HepG2 (cell line): Measurements from ENCODE around the gene CPOX. TPM values are rescaled to one million over a fixed set of nuclear protein-coding genes. Genes with fewer than 3 reads are reported as not detected.

Source experiments
- ATAC-seq: fragments of 200-7000 bp; cut with Tn5 transposase; 3 replicates; pipeline ENCODE4 v1.9.1; 2020; ENCODE audit warnings: mild to moderate bottlenecking, moderate library complexity
- BruUV-seq: library from RNA; stranded (reverse); fragments of 400-500 nt; replicated peaks from 2 replicates; lab custom pipeline; 2021; lab: Mats Ljungman, UMichigan
- CTCF ChIA-PET: fragments of 300-600 bp; formaldehyde crosslinking; extraction: SDS; loops from one replicate; lab custom pipeline; 2021; ENCODE audit warnings: low total read pairs, inconsistent platforms, low intra/inter-chr PET ratio; lab: Yijun Ruan, JAX
- POLR2A ChIA-PET: fragments of 350-600 bp; sonication (Branson Sonifier 250); formaldehyde crosslinking; loops from one replicate; lab custom pipeline; 2020; ENCODE audit warnings: antibody characterized with exemption, inconsistent platforms; lab: Yijun Ruan, JAX
- DNase-seq: peaks from one replicate; pipeline ENCODE4 v3.0.0-alpha.2; 2015; ENCODE audit warnings: low spot score
- FAIRE-seq: peaks from 3 replicates; lab custom pipeline; 2011; peaks lifted over from hg19 to GRCh38; lab: Jason Lieb, UNC
- H2AFZ ChIP-seq: one replicate; pipeline ENCODE4 v1.6.1; 2011; ENCODE audit warnings: low read length, inconsistent platforms
- H3K27ac ChIP-seq: fragments of 300-600 bp; 3 replicates; pipeline ENCODE4 v1.8.0; 2011; ENCODE audit warnings: mixed run types, mild to moderate bottlenecking, mixed read lengths, low read length, inconsistent platforms; ENCODE audit not compliant: insufficient read depth; ENCODE audit errors: extremely low read length
- H3K27me3 ChIP-seq, 2 experiments: fragments of 200-600 bp in 1 of 2; 2 replicates in 1 of 2; 3 replicates in 1 of 2; pipeline versions ENCODE4 v1.6.0 to v1.8.0; 2011; ENCODE audit warnings: low read length in 2 of 2, mild to moderate bottlenecking in 2 of 2, moderate library complexity in 2 of 2, inconsistent platforms in 1 of 2; ENCODE audit not compliant: insufficient read depth in 2 of 2, control insufficient read depth in 1 of 2
- H3K36me3 ChIP-seq, 2 experiments: fragments of 200-600 bp in 1 of 2; replicated peaks in 1 of 2; 2 replicates in 1 of 2; 3 replicates in 1 of 2; pipeline versions ENCODE4 v1.5.1 to v1.8.0; 2011; ENCODE audit warnings: low read length in 2 of 2, inconsistent platforms in 1 of 2; ENCODE audit not compliant: insufficient read depth in 2 of 2, control insufficient read depth in 1 of 2
- H3K4me1 ChIP-seq: 2 replicates; pipeline ENCODE4 v1.5.1; 2012; ENCODE audit warnings: low read length, inconsistent platforms; ENCODE audit not compliant: insufficient read depth
- H3K4me2 ChIP-seq: 2 replicates; pipeline ENCODE4 v1.6.0; 2011; ENCODE audit warnings: low read depth, low read length, inconsistent platforms
- H3K4me3 ChIP-seq, 3 experiments: fragments of 200-600 bp in 1 of 3; sonication (generic), shearing (Covaris generic) in 1 of 3; replicated peaks in 1 of 3; 2 replicates each; pipeline ENCODE4 v1.5.1; 2011 to 2016; ENCODE audit warnings: low read length in 3 of 3, inconsistent platforms in 2 of 3, low read depth in 2 of 3, mild to moderate bottlenecking in 2 of 3, control low read depth in 1 of 3, mixed read lengths in 1 of 3; ENCODE audit not compliant: insufficient read depth in 1 of 3
- H3K79me2 ChIP-seq: one replicate; pipeline ENCODE4 v1.6.1; 2011; ENCODE audit warnings: low read length, inconsistent platforms; ENCODE audit not compliant: insufficient read depth
- H3K9ac ChIP-seq: 2 replicates; pipeline ENCODE4 v1.6.0; 2011; ENCODE audit warnings: mild to moderate bottlenecking, low read depth, low read length, inconsistent platforms; ENCODE audit not compliant: insufficient read depth
- H3K9me3 ChIP-seq: 2 replicates; pipeline ENCODE4 v1.5.1; 2012; ENCODE audit warnings: mild to moderate bottlenecking, low read length
- H4K20me1 ChIP-seq: 2 replicates; pipeline ENCODE4 v1.6.0; 2011; ENCODE audit warnings: inconsistent platforms, mild to moderate bottlenecking, low read length, moderate library complexity; ENCODE audit not compliant: insufficient read depth
- LCORL ChIP-seq, 2 experiments: fragments of 450-650 bp in 1 of 2; sonication (generic) in 1 of 2; formaldehyde crosslinking in 1 of 2; IDR thresholded peaks; 2 replicates each; pipeline versions ENCODE4 v1.5.0 to v1.6.1; 2017 to 2020; ENCODE audit warnings: antibody characterized with exemption in 1 of 2, missing genetic modification reagents in 1 of 2
- SAP130 ChIP-seq: IDR thresholded peaks from 2 replicates; pipeline ENCODE4 v1.6.1; 2016; ENCODE audit warnings: low read depth
- TFAP4 ChIP-seq: sonication (generic); IDR thresholded peaks from 2 replicates; pipeline ENCODE4 v1.6.1; 2016; ENCODE audit warnings: low read depth, borderline replicate concordance
- ZBTB34 ChIP-seq: sonication (generic); formaldehyde crosslinking; IDR thresholded peaks from 2 replicates; pipeline ENCODE4 v1.8.0; 2022; ENCODE audit warnings: mild to moderate bottlenecking, missing genetic modification reagents
- ZBTB49 ChIP-seq: sonication (generic); formaldehyde crosslinking; IDR thresholded peaks from 2 replicates; pipeline ENCODE4 v1.4.0; 2020; ENCODE audit warnings: missing genetic modification reagents, borderline replicate concordance
- ZNF652 ChIP-seq: IDR thresholded peaks from 2 replicates; pipeline ENCODE4 v1.6.1; 2016; ENCODE audit warnings: low read depth, borderline replicate concordance
- WGBS: methylation state at CpG from one replicate; pipeline ENCODE4 v1.1.6; 2017; ENCODE audit warnings: low lambda C conversion rate; 5-methylcytosine and 5-hydroxymethylcytosine counted together
- in situ Hi-C: cut with HindIII; loops from 2 replicates; pipeline ENCODE4 v1.10.0; 2017; ENCODE audit warnings: low pct_unique_long_range_greater_than_20kb; ENCODE audit not compliant: extremely low pct_ligation_motif_present
- intact Hi-C: fragments of 100-400 bp; cut with micrococcal nuclease; formaldehyde crosslinking; loops from one replicate; pipeline ENCODE4 v1.10.0; 2022; ENCODE audit not compliant: unreplicated experiment
- polyA plus RNA-seq, 8 experiments: library from polyadenylated mRNA; depleted of rRNA in 3 of 8; stranded (reverse) in 7 of 8; unstranded in 1 of 8; fragments of >200 nt; fragmentation: Illumina TruSeq in 4 of 8; extraction: Trizol in 4 of 8; gene quantifications; 2 replicates each; pipeline versions ENCODE4 v1.2.1 to v1.2.3, GENCODE V29; 2011 to 2016; ENCODE audit warnings: low read depth in 4 of 8, missing spikeins in 1 of 8, mixed read lengths in 1 of 8; ENCODE audit not compliant: insufficient read depth in 1 of 8
- total RNA-seq, 5 experiments: library from RNA; depleted of rRNA; stranded (reverse); fragments of >200 nt; fragmentation: Illumina TruSeq; extraction: Trizol; gene quantifications; 2 replicates each; pipeline ENCODE4 v1.2.3, GENCODE V29; 2016; ENCODE audit warnings: low read depth in 1 of 5

The CPOX gene
- total and polyA plus RNA-seq, 2 of the 13 experiments (the other 11 are each of a cell fraction or from before 2014, with no cell fraction given), result 34.2 to 37.2 TPM

- ChIA-PET POLR2A (interaction anchor here (1.5 to 3.2 kb wide), 2 partner anchors 140 to 309 kb away, joined by 4 to 11 read pairs; partner anchors contain the start of gene DCBLD2), CTCF (no interaction called here)
- TF ChIP-seq SAP130 (CRISPR knock-in tag), result 0 out of 2 replicates have a peak, but pooled peaks have one; percentile 14
- TF ChIP-seq ZBTB49, result no peak
- peak; percentile 43; the same call in 1 of the 2 replicates for TF ChIP-seq TFAP4
- TF ChIP-seq LCORL (IDR thresholded peaks at IDR 0.05), result no peak
- TF ChIP-seq LCORL (CRISPR knock-in tag; IDR thresholded peaks at IDR 0.05), result 0 out of 2 replicates have a peak, but pooled peaks have one; percentile 17
- TF ChIP-seq ZBTB34 (CRISPR knock-in tag), result no peak
- TF ChIP-seq ZNF652 (CRISPR knock-in tag), result peak; percentile 77
- Histone ChIP-seq H3K4me1 (peaks cover 42% of the 10 kb centered on the region), H2AFZ (no peak overlapping the region), H3K9ac (peak overlapping the region; percentile 71), H3K27ac (no peak overlapping the region), H3K4me2 (peak overlapping the region; percentile 71), H4K20me1 (0 out of 2 replicates have a peak, but pooled peaks cover 3% of the 10 kb centered on the region), H3K4me3 (peak overlapping the region; percentile 66 to 85 (median 82)), H3K9me3 (no peaks in the 10 kb centered on the region), H3K27me3 (no peaks in the 10 kb centered on the region), H3K79me2 (peaks cover 15% of the 10 kb centered on the region), H3K36me3 (peaks cover 1 to 12% of the 10 kb centered on the region in 2 experiments; a peak in 2 of 5 replicates)
- in situ Hi-C loops (loop anchor here (10.0 kb wide), 1 partner anchor 402 kb away; no protein-coding TSS in a partner anchor), intact Hi-C loops (loop anchor here (5.0 to 10.0 kb wide), 3 partner anchors 230 to 558 kb away; partner anchors contain the start of genes DCBLD2 and GABRR3)
- 17% methylated on average over 11 of the region's 11 CpGs for WGBS
- DNase-seq, result no peak
- no peak for FAIRE-seq
- BruUV-seq, result no TSS peak
- no peak for ATAC-seq
These were observed 971 bp downstream of the CPOX start for GRCh38 chr3:98592345-98592935.
